CD1c-positive myeloid dendritic cell (primary cell): ENCODE measurements around the gene LAMC3.
"Not testable (repeated sequence)": the region's sequence is repeated elsewhere in the genome, so short reads cannot be mapped to it uniquely, and the experiment has no call there.

ENCODE experiments used
- DNase-seq: peaks from one replicate; pipeline ENCODE4 v3.0.0-alpha.2; 2016; ENCODE audit errors: extremely low spot score

The LAMC3 gene

DNA sequence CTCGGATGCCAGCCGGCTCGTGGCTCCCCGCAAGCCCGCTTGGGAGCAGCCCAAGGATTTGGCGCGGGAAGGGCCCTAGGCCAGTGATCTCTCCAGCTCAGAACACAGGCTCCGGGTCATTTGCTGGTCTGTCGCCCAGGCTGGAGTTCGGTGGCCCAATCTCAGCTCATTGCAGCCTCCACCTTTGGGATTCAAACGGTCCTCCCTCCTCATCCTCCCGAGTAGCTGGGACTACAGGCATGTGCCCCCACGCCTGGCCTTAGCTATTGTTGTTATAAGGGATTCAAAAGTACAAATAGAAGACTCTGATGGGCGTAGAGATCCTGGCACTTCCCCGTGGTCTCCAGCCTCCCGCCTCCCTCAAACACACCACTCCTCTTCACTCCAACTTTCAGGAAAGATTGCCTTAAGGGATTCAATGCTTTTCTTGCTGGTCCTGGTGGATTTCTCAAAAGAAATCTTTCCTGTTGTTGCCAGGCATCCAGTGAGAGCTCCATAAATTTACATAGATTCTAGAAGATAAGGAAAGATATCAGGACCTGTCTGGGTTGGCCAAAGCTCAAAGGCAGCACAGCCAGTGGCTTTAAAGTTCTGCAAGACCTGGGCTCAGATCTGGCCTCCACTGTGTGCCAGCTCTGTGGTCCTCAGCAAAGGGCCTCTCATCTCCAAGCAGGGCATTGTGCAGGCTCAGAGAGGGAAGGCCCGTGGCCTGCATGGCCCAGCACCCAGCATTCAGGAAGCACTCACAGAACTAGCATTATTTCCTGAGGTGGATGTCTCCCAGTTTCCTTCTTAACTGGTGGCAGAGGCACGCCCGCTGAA, 88.4 kb downstream of the LAMC3 start:
- DNase-seq: no peak

DNA sequence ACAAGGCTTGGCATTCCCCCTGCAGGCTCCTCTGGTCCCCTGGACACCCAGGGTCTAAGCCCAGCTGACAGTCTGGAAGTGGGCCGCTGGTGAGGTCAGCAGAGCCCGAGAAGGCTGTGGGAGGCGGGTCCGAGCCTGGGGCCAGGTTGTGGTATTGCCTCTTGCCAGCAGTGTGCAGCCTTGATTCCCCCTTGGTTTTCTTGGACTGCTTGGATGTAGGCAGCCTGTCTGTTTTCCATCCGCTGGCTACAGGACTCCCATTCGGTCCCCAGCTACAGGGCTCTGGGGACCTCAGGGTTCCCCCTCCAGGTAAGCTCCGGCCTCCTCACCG, 88.9 kb downstream of the LAMC3 start:
- DNase-seq: no peak

DNA sequence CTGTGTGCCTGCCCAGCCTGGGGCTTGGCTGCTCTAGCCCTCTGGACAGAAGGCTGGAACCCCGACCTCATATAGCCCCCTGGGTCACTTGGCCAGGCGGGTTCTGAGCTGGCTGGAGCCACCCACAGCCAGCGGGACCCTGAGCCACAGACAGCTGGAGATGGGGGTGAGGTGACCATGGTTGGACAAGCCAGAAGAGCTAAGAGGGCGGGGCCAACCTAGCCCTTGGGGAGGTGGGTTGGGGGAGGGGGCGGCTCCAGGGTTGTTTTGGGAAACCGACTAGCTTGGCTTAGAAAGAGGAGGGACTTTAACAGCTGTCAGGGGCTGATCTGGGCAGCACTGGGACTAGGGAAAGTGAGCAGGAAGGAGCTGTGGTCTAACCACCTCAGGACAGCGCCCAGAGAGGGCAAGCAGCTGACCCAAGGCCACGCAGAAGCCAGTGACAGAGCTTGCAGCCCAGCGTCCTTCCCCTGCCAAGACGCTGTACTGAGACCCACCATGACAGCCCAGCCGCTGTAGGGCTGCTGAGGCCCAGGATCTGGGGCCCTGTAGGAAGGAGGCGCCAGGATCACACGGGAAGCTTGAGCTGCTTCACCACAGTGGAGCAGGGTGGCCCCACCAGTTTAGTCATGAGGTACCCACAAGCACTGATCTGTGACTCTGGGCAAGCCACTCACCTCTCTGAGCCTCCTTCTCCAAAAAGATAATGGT, 89.6 kb downstream of the LAMC3 start:
- DNase-seq: no peak

DNA sequence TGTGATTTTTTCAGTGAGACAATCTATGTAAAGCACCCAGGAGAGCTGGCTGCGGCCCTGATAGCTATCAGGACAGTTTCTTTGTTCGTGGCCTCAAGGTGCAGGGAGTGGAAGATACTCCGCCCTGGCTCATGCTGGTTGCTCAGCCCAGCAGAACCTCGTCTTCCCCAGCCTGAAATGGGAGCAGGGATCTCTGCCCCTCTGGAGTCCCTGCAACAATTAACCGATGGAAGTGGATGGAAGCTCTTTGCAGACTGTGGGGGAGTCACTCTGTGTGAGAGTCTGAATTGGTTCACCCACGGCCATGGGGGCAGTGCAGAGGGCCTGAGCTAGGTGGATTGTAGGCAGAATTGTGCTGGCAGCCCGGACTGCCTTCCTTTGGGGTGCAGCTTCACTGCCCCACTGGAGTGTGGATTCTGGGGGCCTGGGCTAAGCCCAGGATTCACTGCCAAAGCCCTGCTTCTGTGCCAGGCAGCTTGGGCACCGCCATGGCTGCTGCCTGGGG, 90.2 kb downstream of the LAMC3 start:
- DNase-seq: no peak

DNA sequence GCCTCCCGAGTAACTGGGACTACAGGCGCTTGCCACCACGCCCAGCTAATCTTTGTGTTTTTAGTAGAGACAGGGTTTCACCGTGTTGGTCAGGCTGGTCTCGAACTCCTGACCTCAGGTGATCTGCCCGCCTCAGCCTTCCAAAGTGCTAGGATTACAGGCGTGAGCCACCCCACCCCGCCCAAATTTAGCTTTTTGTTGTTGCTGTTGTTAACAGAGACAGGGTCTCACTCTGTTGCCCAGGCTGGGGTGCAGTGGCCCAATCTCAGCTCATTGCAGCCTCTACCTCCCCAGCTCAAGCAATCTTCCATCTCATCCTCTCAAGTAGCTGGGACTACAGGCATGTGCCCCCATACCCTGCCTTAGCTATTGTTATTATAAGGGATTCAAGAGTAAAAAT, 90.9 kb downstream of the LAMC3 start:
- DNase-seq: not testable (repeated sequence)

DNA sequence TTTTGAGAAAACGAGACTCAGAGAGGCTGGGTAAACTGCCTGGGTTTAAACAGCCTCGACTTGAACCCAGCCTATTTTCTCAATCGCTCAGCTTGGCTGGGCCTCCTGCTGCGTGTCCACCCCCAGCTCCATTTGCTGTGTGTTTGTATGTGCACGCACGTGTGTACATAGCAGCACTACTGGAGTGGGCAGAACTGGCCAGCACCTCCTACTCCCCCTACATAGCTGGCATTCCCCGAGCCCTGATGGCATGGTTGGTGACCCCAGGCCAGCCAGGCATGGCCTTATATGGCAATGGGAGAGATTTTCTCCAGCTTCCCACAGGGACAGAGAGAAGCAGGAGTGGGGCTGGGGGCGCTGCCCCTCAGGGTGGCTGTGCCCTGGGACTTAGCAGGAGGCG, 91.5 kb downstream of the LAMC3 start:
- DNase-seq: no peak

DNA sequence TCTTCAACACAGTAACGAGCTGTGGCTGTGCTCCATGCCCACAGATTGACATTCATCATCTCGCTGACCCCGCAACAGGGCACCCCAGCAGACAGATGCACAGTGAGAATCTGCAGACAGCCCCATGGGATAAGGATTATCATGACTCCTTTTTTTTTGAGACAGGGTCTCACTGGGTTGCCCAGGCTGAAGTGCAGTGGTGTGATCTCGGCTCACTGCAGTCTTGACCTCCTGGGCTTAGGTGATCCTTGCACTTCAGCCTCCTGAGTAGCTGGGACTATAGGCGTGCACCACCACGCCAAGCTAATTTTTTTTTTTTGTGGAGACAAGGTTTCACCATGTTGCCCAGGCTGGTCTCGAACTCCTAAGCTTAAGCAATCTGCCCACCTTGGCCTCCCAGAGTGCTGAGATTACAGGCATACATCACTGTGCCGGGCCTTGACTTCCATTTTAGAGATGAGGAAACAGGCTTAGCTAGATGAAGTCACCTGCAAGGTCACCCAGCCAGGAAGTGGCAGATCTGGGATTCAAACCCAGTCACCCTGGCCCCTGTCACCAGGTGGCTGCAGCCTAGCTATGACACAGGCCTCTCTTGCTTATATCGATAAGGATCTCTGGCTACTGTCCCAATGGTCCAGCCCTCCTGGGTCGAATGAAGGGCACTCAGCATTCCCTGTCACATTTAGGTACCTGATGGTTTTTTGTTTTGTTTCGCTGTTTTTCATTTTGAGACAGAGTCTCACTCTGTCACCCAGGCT, 92.4 kb downstream of the LAMC3 start:
- no peak for DNase-seq

DNA sequence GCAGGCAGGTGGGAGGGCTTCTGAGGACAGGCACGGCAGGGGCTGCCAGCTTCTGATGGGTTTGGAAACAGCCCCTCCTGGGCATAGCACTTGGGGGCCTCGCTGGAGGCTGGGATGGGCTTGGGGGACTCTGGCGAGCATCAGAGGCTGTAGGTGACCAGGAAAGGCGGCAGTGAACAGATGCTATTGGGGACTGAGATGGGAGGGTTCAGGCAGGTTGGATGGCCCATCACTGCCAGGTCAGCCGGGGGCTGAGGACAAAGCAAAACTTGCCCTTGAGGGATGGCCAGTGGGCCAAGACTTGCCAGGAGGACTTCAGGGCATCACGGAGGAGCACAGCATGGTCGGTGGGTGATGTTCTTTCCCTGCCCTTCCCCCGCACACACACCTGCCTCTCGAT, 94.0 kb downstream of the LAMC3 start:
- DNase-seq: no peak

DNA sequence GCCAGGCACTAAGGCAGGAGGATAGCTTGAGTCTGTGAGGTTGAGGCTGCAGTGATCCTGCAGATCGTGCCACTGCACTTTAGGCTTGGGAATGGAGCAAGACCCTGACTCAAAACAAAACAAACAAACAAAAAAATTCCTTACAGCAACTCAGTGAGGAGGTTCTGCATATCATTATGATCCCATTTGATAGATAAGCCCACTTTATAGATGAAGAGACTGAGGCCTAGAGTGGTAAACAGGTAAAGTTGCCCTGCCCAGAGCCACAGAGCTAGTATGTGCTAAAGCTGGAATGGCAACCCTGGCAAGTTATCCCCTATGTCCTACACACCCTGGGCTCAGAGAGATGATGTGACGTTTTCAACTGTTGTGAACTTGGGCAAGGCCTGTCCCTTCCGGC, 94.6 kb downstream of the LAMC3 start:
- no peak for DNase-seq

DNA sequence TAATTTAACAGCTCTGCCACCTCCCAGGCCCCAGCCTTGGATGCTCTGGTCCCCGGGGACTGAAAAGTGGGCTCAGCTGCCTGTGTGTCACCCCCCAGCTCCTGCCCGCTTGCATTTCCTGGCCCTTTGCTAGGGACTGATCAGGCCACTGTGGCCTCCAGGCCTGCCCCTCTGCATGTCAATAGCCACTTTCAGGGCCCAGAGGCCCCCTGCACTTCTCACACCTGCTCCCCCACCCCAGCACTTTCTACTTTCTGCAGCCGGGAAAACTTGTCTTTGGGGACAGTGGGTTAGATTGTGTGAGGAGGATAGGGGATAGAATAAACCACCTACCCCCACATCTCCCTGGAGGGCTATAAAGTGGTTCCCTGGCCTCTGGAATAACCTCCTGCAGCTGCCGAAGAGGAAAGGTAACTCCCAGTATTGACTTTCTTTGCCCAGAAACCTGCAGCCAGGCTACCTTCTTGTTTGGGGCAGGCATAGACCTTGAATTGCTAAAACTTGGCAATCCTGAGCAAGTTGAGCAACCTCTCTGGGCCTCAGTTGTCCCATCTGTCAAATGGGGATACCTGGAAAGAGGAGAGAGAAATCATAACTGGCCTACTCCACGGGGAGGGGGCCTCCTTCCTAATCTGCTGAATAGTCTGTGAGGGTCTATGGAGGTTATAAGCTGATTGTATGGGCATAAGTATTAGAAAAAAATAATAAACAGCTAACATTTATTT, 95.2 kb downstream of the LAMC3 start:
- DNase-seq: no peak

DNA sequence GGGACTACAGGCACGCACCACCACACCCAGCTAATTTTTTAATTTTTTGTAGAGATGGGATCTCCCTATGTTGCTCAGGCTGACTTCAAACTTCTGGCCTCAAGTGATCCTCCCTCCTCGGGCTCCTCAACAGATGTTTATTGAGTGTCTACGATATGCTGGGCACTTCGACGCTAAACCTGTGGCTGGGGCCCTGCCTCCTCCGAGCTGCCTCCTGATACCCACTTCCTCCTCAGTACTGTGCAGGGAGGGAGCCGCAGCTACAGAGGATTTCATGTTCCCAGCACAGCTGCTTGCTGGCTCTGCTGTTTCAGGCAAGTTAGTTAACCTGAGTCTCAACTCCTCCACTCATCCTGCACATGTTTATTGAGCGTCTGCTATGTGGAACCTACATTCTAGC, 97.0 kb downstream of the LAMC3 start:
- DNase-seq: no peak

DNA sequence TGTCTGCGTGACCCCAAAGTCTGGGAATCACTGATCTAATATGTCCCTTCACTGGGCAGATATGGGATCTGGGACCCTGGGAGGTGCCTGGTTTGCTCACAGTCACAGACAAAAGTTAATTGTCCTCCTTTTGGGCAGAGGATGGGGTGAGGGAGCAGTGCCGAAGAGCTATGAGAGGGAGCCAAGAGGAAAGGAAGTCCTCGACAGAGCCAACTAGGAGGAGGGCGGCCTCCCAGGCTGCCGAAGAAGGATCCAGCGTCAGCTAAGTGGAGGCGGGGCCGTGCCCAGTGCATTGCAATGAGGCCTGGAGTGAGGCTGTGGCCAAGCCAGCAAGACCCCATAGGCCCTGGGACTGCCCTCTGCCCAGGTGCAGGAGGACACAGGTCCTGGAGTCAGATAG, 98.8 kb downstream of the LAMC3 start:
- DNase-seq: no peak

DNA sequence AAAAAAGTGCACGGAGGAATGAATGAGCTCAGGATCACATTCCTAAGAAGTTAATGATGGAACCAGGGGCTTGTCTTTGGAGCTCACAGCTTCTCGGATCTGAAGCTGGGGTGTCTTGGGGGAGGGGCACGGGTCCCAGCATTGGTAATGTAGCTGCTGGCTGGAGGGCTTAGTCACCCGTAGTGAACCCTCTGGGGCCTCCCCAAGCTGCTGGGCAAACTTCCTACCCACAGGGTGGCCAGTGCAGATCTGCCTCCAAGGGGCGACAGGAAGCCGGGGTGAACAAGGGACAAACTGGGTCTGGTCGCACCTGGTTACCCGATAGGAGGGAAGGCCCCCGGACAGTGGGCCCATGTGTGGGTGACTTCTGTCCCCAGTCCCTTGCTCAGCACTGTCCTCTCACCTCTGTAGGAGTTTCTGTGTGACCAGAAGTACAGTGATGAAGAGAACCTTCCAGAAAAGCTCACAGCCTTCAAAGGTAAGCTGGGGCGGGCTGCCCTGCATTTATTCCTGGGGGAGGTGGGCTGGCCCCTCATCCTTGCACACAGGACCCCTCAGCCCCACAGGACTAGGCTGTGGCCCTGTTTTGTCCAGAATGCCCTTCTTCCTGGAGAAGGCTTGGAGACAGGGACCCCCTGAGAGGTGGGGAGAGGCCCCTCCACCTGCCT, 102.3 kb downstream of the LAMC3 start:
- no peak for DNase-seq

DNA sequence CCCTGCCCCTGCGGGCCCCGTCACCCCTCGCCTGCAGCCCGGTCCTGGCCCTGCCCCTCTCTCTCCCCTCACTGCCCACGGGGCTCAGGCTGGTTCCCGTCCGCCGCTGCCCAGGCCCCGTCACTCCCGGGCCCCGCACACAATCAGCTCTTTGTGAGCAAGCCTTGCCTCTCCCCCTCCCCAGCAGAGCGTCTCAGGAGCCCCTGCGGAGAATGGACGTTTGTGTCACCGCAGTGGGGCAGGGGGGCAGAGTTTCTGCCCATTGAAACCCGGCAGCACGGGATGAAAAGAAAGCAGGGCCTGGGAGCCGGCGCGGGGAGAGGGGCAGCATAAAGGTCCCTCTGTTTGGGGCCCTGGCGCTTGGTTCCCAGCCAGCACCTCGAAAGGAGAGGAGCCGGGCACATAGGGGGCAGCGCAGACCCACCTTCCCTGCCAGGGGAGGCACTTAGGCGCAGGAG, 102.9 kb downstream of the LAMC3 start:
- DNase-seq: no peak

DNA sequence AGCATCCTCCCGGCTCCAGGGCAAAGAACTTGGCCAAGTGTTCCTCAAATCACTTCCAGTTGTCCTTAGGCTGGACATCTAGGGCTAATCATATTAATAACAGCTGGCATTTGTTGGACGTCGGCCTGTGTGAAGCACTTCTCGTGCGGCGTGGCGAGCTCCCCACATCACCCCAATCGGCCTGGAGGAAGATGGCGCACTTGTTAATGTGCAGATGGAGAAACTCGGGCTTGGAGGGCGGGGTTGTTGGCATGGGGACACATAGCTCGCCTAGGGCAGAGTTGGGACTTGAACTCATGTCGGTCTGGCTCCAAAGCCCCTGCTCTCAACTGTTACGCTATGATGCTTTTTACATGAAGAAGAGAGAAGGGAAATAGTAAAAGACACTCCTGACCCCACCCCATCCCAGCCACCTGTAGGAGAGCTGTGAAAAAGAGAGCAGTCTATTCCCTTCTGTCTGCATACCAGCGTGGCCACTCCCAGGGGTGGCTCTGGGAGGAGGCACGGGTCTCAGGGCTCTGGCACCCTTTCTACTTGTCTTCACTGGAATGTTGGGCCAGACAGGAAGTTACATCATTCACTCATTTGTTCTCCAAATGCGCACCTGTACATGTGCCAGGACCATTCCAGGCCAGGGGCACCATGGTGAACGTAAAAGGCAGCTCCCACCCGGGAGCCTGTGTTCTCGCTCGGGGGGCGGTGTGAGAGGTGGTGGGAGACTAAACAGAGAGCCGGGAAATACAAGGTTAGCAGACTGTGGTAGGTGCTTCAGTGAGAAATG, 103.6 kb downstream of the LAMC3 start:
- DNase-seq: no peak

DNA sequence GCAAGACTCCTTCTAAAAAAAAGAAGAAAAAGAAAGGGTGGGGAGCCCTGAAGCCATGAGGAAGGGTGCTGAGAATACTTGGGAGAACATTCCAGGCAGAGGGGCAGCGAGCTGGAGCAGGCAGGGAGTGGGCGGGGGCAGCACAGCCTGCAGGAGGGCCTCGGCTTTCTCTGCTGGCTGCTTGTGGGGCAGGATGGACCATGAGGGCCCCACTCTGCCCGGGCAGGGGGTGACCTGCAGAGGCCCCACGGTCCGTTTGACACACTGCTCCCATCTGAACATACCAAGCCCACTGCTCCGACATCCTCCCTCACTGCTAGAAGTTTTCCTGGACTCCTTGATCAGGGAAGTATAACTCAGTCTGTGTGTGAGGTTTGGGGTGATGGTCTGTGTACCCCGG, 104.7 kb downstream of the LAMC3 start:
- DNase-seq: no peak

DNA sequence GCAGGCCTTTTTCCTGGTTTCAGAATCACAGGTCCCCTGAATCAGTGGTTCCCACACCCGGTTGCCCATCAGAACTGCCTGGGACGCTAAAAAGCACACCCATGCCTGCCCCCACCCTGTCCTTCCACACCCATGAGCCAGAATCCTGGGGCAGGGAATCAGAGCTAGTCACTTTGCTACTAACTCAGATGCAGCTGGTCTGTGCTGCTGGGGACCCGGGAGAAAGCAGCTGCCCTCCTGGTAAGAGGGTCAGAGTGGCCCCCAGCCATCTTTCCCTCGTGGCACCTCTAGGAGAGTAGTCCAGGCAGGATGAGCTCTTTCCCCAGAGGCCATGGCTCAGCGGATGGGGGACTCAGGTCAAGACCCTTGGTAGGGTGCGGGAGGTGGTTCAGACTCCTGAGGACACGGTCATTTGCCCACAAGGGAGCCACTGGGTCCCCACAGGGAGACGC, 105.1 kb downstream of the LAMC3 start:
- DNase-seq: no peak

DNA sequence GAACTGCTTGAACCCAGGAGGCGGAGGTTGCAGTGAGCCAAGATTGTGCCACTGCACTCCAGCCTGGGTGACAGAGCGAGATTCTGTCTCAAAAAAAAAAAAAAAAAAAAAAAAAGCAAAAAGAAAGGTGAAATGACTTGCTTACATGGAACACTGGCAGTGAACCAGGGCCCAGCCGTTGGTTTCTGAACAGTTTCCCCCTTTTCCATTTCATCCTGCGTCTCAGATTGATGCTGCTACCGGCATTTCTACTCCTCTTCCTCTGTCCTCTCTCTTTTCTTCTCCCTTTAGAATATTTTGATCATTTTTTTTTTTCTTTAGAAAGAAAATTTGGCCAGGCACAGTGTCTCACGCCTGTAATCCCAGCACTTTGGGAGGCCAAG, 106.4 kb downstream of the LAMC3 start:
- DNase-seq: not testable (repeated sequence)

DNA sequence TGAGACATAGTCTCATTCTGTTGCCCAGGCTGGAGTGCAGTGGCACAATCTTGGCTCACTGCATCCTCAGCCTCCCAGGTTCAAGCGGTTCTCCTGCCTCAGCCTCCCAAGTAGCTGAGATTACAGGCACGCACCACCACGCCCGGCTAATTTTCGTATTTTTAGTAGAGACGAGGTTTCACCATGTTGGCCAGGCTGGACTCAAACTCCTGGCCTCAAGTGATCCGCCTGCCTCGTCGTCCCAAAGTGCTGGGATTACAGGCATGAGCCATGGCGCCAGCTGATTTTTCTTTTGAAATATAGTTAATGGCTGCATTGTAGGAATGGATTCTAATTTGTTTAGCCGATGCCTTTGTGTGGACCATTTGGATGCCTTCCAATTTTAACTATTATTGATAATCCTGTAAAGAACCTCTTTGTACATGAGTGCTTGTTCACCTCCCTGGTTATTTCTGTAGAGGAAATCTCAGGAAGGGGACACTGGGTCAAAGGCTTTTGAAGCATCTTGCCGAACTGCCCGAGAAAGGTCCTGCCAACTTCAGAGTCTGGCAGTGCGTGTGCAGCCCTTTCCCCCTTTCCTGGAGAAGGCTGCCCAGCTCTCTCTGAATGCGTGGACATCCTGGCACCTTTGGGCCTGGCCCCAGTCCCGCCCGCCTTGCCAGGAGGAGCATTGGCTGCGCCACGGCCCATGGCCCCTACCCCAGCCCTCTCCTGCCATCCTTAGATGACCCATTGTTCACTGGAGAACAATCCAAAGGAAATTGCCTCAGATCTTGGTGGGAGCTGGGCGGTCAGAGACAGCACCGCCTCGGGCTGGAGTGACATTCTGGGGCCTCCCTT, 107.5 kb downstream of the LAMC3 start:
- no peak for DNase-seq
